ENCODE measurements around the gene GNAT3. TPM values are rescaled to one million over a fixed set of nuclear protein-coding genes. Genes with fewer than 3 reads are reported as not detected.

The GNAT3 gene
- total and polyA plus RNA-seq, 2 of the 8 experiments (the other 6 are each of a cell fraction or from before 2014, with no cell fraction given): not detected

DNA sequence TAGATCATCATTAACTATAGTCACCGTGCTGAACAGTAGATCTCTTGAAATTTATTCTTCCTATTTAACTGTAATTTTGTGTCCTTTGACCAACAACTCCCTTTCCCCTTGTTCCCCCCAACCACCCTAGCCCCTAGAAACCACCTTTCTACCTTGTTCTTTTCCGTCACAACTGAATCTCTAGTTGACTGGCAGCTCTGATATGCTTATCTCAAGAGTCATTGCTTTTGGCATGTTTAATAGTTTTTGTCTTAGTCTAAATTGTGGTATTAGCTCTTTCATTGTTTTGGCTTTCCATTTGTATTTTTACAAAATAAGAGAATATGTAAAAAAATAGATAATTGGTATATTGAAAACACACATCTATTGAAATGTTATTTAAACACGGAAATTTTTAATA is 1.8 kb downstream of the GNAT3 start:
- no peak overlapping the region for H2BK5ac ChIP-seq (ENCODE audit: low read depth, low read length)
- H3K27ac ChIP-seq (ENCODE audit: low read depth, low read length): no peak overlapping the region
- no peak overlapping the region for H2BK12ac ChIP-seq (ENCODE audit: low read depth, low read length)
- H4K20me1 ChIP-seq (replicated peaks in 1 of 2; ENCODE audit: control insufficient read depth in 1 of 2, insufficient read depth in 2 of 2, low read length in 2 of 2): no peaks in the 10 kb centered on the region
- WGBS, 2 experiments (ENCODE audit: extremely low coverage in 1 of 2, insufficient coverage in 1 of 2, insufficient read length in 1 of 2, insufficient replicate concordance in 2 of 2, low coverage in 1 of 2, low lambda C conversion rate in 2 of 2, missing lambda C conversion rate in 1 of 2): 93% methylated on average over 3 of the region's 3 CpGs; no CpG with 5 or more reads in 1 of the 2 experiments
- H2BK15ac ChIP-seq (ENCODE audit: low read length): no peak overlapping the region
- H3K4me1 ChIP-seq (replicated peaks in 1 of 4; ENCODE audit: control insufficient read depth in 3 of 4, insufficient read depth in 4 of 4, low read length in 3 of 4): no peaks in the 10 kb centered on the region
- DNase-seq (ENCODE audit: low read depth in 1 of 2, low spot score in 2 of 2) (no peak), FAIRE-seq (no peak)
- H3K56ac ChIP-seq (replicated peaks; ENCODE audit: insufficient read length, low read depth, low read length): no peak overlapping the region
- H3K9ac ChIP-seq (replicated peaks in 1 of 4; ENCODE audit: extremely low read depth in 1 of 4, low read depth in 3 of 4, low read length in 3 of 4): no peak overlapping the region
- no peaks in the 10 kb centered on the region for H3K9me3 ChIP-seq (ENCODE audit: insufficient read depth in 2 of 2, low read depth in 1 of 2, low read length in 1 of 2)
- H2BK20ac ChIP-seq (ENCODE audit: low read length): no peak overlapping the region
- POLR2A ChIA-PET (ENCODE audit: partially characterized antibody): no interaction called here
- H3K4ac ChIP-seq (replicated peaks; ENCODE audit: insufficient read length, low read depth, low read length): no peak overlapping the region
- CTCF ChIA-PET (ENCODE audit: partially characterized antibody): no interaction called here
- no peak overlapping the region for H4K8ac ChIP-seq (ENCODE audit: extremely low read depth, insufficient read depth, low read length)
- H3K4me3 ChIP-seq (ENCODE audit: extremely low read depth in 1 of 4, insufficient read depth in 2 of 4, low read depth in 3 of 4, low read length in 4 of 4): no peak overlapping the region
- no peak overlapping the region for H3K23ac ChIP-seq (ENCODE audit: insufficient read length)
- TF ChIP-seq, protein P1, sequence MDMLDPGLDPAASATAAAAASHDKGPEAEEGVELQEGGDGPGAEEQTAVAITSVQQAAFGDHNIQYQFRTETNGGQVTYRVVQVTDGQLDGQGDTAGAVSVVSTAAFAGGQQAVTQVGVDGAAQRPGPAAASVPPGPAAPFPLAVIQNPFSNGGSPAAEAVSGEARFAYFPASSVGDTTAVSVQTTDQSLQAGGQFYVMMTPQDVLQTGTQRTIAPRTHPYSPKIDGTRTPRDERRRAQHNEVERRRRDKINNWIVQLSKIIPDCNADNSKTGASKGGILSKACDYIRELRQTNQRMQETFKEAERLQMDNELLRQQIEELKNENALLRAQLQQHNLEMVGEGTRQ (IDR thresholded peaks at IDR 0.05; ENCODE audit: low read length): no peak
- TF ChIP-seq KDM5A (IDR thresholded peaks at IDR 0.05; ENCODE audit: low read length) (no peak), BACH1 (IDR thresholded peaks at IDR 0.05; ENCODE audit: low read length) (no peak), CEBPB (IDR thresholded peaks at IDR 0.05; ENCODE audit: low read depth, low read length) (no peak), TAF7 (optimal IDR thresholded peaks at IDR 0.05; ENCODE audit: borderline replicate concordance, low read depth, low read length) (no peak), SIN3A (conservative IDR thresholded peaks at IDR 0.05 in 1 of 2, IDR thresholded peaks at IDR 0.05 in 1 of 2; ENCODE audit: low read depth in 1 of 2, low read length in 2 of 2) (no peak), CTBP2 (IDR thresholded peaks at IDR 0.05; ENCODE audit: borderline replicate concordance, insufficient read depth, insufficient read length, low read length) (no peak), RBBP5 (IDR thresholded peaks at IDR 0.05; ENCODE audit: borderline replicate concordance, low read depth, low read length) (no peak), SUZ12 (IDR thresholded peaks at IDR 0.05; ENCODE audit: low read length) (no peak), PHF8 (conservative IDR thresholded peaks at IDR 0.05; ENCODE audit: low read depth, low read length) (no peak)
- TF ChIP-seq, protein P2, sequence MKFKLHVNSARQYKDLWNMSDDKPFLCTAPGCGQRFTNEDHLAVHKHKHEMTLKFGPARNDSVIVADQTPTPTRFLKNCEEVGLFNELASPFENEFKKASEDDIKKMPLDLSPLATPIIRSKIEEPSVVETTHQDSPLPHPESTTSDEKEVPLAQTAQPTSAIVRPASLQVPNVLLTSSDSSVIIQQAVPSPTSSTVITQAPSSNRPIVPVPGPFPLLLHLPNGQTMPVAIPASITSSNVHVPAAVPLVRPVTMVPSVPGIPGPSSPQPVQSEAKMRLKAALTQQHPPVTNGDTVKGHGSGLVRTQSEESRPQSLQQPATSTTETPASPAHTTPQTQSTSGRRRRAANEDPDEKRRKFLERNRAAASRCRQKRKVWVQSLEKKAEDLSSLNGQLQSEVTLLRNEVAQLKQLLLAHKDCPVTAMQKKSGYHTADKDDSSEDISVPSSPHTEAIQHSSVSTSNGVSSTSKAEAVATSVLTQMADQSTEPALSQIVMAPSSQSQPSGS (IDR thresholded peaks at IDR 0.05; ENCODE audit: low read length): no peak
- H4K91ac ChIP-seq (replicated peaks; ENCODE audit: insufficient read length, low read length): no peak overlapping the region
- no peak overlapping the region for H2BK120ac ChIP-seq (replicated peaks; ENCODE audit: low read depth, low read length)
- no peak overlapping the region for H2AK5ac ChIP-seq (ENCODE audit: low read depth, low read length)
- H3K14ac ChIP-seq (ENCODE audit: insufficient read length): no peak overlapping the region
- H3K4me2 ChIP-seq (ENCODE audit: insufficient read depth in 1 of 2, low read depth in 2 of 2, low read length in 2 of 2): no peak overlapping the region
- H3K79me1 ChIP-seq (ENCODE audit: low read depth, low read length): no peaks in the 10 kb centered on the region
- H3K27me3 ChIP-seq (replicated peaks in 1 of 4; ENCODE audit: control insufficient read depth in 3 of 4, extremely low read depth in 1 of 4, insufficient read depth in 3 of 4, low read length in 3 of 4): no peaks in the 10 kb centered on the region
- H3K79me2 ChIP-seq (ENCODE audit: control insufficient read depth in 1 of 2, insufficient read depth in 2 of 2, low read length in 2 of 2): no peaks in the 10 kb centered on the region
- no peak overlapping the region for H2AFZ ChIP-seq (ENCODE audit: low read length)
- no peak overlapping the region for H4K5ac ChIP-seq (ENCODE audit: insufficient read length, low read depth, low read length)
- H3K23me2 ChIP-seq (ENCODE audit: low read depth, low read length): no peaks in the 10 kb centered on the region
- no peaks in the 10 kb centered on the region for H3K36me3 ChIP-seq (ENCODE audit: control insufficient read depth in 2 of 4, insufficient read depth in 4 of 4, low read length in 3 of 4)
- H3K18ac ChIP-seq (ENCODE audit: extremely low read depth, low read length): no peak overlapping the region

All from H1 (cell line).